Measurements from ENCODE around the gene PLK1.

Gene PLK1

GRCh38 chr16:23682181-23682580 lies 3.5 kb downstream of the PLK1 start:
- no peak for DNase-seq

GRCh38 chr16:23683487-23683886 lies 4.8 kb downstream of the PLK1 start:
- DNase-seq, result no peak

GRCh38 chr16:23687034-23687808 lies 8.5 kb downstream of the PLK1 start:
- DNase-seq, result no peak

GRCh38 chr16:23689442-23690187 lies 10.9 kb downstream of the PLK1 start:
- no peak for DNase-seq

GRCh38 chr16:23690771-23691482 lies 12.2 kb downstream of the PLK1 start:
- no peak for DNase-seq

GRCh38 chr16:23691483-23692189 lies 12.9 kb downstream of the PLK1 start:
- no peak for DNase-seq

- no peak for DNase-seq
These were observed 13.6 kb downstream of the PLK1 start for GRCh38 chr16:23692190-23692837.

- no peak for DNase-seq
These were observed 15.6 kb downstream of the PLK1 start for GRCh38 chr16:23694265-23694643.

GRCh38 chr16:23694644-23695373 lies 16.1 kb downstream of the PLK1 start:
- DNase-seq, result no peak

GRCh38 chr16:23695756-23696155 lies 17.1 kb downstream of the PLK1 start:
- no peak for DNase-seq

GRCh38 chr16:23699100-23699499 lies 20.4 kb downstream of the PLK1 start:
- no peak for DNase-seq

GRCh38 chr16:23700093-23700492 lies 21.4 kb downstream of the PLK1 start:
- DNase-seq, result no peak

GRCh38 chr16:23700509-23700908 lies 21.8 kb downstream of the PLK1 start:
- DNase-seq, result no peak

GRCh38 chr16:23701045-23701444 lies 22.4 kb downstream of the PLK1 start:
- DNase-seq, result no peak

GRCh38 chr16:23702951-23703350 lies 24.3 kb downstream of the PLK1 start:
- DNase-seq, result no peak

- no peak for DNase-seq
These were observed 26.3 kb downstream of the PLK1 start for GRCh38 chr16:23704772-23705516.

GRCh38 chr16:23705517-23705902 lies 26.8 kb downstream of the PLK1 start:
- no peak for DNase-seq

- DNase-seq, result no peak
These were observed 27.8 kb downstream of the PLK1 start for GRCh38 chr16:23706439-23706838.

- DNase-seq, result no peak
These were observed 30.8 kb downstream of the PLK1 start for GRCh38 chr16:23709536-23709935.

- DNase-seq, result no peak
These were observed 31.3 kb downstream of the PLK1 start for GRCh38 chr16:23710008-23710407.

- no peak for DNase-seq
These were observed 31.8 kb downstream of the PLK1 start for GRCh38 chr16:23710504-23710903.

Data from NCI-H774 (cell line).